ENCODE data around the gene STAG3. TPM values are rescaled to one million over a fixed set of nuclear protein-coding genes. Genes with fewer than 3 reads are reported as not detected.
A peak's percentile ranks its signal among the peaks of the same experiment; 100 is the strongest.

Gene STAG3
- total and polyA plus RNA-seq, 9 of the 15 experiments (the other 6 are each of a cell fraction or from before 2014, with no cell fraction given), result 0.54 to 2.5 (median 1.7) TPM

GRCh38 chr7:100132697-100133151 is 45.0 kb upstream of the STAG3 start (continued):
- TF ChIP-seq, protein P1, sequence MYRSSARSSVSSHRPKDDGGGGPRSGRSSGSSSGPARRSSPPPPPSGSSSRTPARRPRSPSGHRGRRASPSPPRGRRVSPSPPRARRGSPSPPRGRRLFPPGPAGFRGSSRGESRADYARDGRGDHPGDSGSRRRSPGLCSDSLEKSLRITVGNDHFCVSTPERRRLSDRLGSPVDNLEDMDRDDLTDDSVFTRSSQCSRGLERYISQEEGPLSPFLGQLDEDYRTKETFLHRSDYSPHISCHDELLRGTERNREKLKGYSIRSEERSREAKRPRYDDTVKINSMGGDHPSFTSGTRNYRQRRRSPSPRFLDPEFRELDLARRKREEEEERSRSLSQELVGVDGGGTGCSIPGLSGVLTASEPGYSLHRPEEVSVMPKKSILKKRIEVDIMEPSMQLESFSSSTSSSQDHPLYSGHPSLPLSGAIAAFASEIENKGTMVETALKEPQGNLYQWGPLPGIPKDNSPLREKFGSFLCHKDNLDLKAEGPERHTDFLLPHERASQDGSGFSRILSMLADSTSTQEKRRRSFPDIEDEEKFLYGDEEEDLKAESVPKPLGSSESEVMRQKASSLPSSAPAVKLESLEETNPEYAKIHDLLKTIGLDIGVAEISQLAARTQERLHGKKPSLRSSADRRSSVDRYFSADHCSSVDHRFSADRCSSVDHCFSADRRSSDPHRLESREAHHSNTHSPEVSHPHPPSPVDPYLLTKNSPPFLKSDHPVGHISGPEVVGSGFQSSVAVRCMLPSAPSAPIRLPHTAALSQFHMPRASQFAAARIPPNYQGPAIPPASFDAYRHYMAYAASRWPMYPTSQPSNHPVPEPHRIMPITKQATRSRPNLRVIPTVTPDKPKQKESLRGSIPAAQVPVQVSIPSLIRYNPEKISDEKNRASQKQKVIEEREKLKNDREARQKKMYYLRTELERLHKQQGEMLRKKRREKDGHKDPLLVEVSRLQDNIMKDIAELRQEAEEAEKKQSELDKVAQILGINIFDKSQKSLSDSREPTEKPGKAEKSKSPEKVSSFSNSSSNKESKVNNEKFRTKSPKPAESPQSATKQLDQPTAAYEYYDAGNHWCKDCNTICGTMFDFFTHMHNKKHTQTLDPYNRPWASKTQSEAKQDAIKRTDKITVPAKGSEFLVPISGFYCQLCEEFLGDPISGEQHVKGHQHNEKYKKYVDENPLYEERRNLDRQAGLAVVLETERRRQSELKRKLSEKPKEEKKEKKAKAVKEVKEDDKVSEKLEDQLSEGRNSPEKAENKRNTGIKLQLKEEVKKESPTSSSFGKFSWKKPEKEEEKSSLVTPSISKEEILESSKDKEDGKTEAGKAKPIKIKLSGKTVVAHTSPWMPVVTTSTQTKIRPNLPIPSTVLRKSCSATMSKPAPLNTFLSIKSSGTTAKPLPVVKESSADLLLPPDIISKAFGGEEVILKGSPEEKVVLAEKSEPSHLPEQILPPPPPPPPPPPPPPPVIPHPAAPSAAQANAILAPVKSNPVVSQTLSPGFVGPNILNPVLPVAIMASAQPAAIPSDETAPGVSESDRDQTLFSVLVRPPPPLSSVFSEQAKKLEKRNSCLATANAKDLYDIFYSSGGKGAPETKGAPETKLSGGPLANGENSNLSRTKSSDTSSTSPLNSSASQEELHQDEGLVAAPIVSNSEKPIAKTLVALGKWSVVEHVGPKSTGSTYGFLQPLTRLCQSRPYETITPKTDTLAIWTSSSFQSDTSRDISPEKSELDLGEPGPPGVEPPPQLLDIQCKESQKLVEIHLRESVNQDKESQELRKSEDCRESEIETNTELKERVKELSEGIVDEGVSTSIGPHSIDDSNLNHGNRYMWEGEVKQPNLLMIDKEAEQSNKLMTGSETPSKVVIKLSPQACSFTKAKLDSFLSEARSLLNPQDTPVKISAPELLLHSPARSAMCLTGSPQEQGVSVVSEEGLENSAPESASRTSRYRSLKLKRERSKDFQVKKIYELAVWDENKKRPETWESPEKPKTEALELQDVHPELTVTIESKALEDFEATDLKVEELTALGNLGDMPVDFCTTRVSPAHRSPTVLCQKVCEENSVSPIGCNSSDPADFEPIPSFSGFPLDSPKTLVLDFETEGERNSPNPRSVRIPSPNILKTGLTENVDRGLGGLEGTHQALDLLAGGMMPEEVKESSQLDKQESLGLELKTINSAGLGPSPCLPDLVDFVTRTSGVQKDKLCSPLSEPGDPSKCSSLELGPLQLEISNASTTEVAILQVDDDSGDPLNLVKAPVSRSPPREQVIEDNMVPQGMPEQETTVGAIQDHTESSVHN (IDR thresholded peaks at IDR 0.05; ENCODE audit: borderline replicate concordance in 1 of 2, low read depth in 1 of 2), result no peak
- no peak for TF ChIP-seq SMARCA5 (IDR thresholded peaks at IDR 0.05)
- TF ChIP-seq SMC3 (conservative IDR thresholded peaks at IDR 0.05; ENCODE audit: insufficient read depth, low read depth, low read length), result peak; percentile 98
- no peak for TF ChIP-seq ZKSCAN3 (CRISPR knock-in tag; IDR thresholded peaks at IDR 0.05)
- peak; percentile 20; the same call in 1 of the 2 replicates for TF ChIP-seq CREM (IDR thresholded peaks at IDR 0.05; ENCODE audit: low read depth)
- TF ChIP-seq DDX20 (tag; IDR thresholded peaks at IDR 0.05; ENCODE audit: low read depth), result no peak
- no peak for TF ChIP-seq ATF1 (CRISPR knock-in tag; IDR thresholded peaks at IDR 0.05)
- 0 out of 2 replicates have a peak, but pooled peaks have one; percentile 11 for TF ChIP-seq ATF1 (tag; IDR thresholded peaks at IDR 0.05)
- TF ChIP-seq POLR2H (tag; IDR thresholded peaks at IDR 0.05; ENCODE audit: low read depth), result no peak
- no peak for TF ChIP-seq HCFC1 (IDR thresholded peaks at IDR 0.05; ENCODE audit: low read depth, low read length)
- TF ChIP-seq BCOR (IDR thresholded peaks at IDR 0.05), result peak; percentile 57; the same call in 1 of the 2 replicates
- TF ChIP-seq SAP30 (IDR thresholded peaks at IDR 0.05; ENCODE audit: borderline replicate concordance, insufficient read depth, low read depth, low read length, poor library complexity, severe bottlenecking), result no peak
- 0 out of 2 replicates have a peak, but pooled peaks have one; percentile 43 for TF ChIP-seq MED1 (CRISPR knock-in tag; IDR thresholded peaks at IDR 0.05; ENCODE audit: borderline replicate concordance)
- TF ChIP-seq ZC3H8 (IDR thresholded peaks at IDR 0.05), result no peak; the same call in 1 of the 2 replicates
- TF ChIP-seq TBP (optimal IDR thresholded peaks at IDR 0.05; ENCODE audit: low read depth, low read length), result peak; percentile 8
- TF ChIP-seq, protein P2, sequence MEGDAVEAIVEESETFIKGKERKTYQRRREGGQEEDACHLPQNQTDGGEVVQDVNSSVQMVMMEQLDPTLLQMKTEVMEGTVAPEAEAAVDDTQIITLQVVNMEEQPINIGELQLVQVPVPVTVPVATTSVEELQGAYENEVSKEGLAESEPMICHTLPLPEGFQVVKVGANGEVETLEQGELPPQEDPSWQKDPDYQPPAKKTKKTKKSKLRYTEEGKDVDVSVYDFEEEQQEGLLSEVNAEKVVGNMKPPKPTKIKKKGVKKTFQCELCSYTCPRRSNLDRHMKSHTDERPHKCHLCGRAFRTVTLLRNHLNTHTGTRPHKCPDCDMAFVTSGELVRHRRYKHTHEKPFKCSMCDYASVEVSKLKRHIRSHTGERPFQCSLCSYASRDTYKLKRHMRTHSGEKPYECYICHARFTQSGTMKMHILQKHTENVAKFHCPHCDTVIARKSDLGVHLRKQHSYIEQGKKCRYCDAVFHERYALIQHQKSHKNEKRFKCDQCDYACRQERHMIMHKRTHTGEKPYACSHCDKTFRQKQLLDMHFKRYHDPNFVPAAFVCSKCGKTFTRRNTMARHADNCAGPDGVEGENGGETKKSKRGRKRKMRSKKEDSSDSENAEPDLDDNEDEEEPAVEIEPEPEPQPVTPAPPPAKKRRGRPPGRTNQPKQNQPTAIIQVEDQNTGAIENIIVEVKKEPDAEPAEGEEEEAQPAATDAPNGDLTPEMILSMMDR (IDR thresholded peaks at IDR 0.05 in 2 of 3, conservative IDR thresholded peaks at IDR 0.05 in 1 of 3; ENCODE audit: insufficient read depth in 2 of 3, low read depth in 1 of 3, low read length in 3 of 3), result peak; percentile 98 to 99 (median 98)
- no peak for TF ChIP-seq ATF4 (CRISPR knock-in tag; IDR thresholded peaks at IDR 0.05)

All from K562 (cell line).